ENCODE results near the gene DCPS.
"Not testable (repeated sequence)": the region's sequence is repeated elsewhere in the genome, so short reads cannot be mapped to it uniquely, and the experiment has no call there.

DCPS gene

GRCh38 chr11:126288237-126288636 is 15.6 kb upstream of the DCPS start:
- DNase-seq (ENCODE audit: low read depth): no peak

GRCh38 chr11:126290887-126291286 is 13.0 kb upstream of the DCPS start:
- DNase-seq (ENCODE audit: low read depth): no peak

GRCh38 chr11:126293726-126294125 is 10.1 kb upstream of the DCPS start:
- DNase-seq (ENCODE audit: low read depth): no peak

- DNase-seq (ENCODE audit: low read depth): no peak
These were observed 6.9 kb upstream of the DCPS start for GRCh38 chr11:126297004-126297403.

- DNase-seq (ENCODE audit: low read depth): no peak
These were observed 706 bp downstream of the DCPS start for GRCh38 chr11:126304457-126305075.

GRCh38 chr11:126305699-126306098 is 1.8 kb downstream of the DCPS start:
- DNase-seq (ENCODE audit: low read depth): no peak

GRCh38 chr11:126307706-126308105 is 3.8 kb downstream of the DCPS start:
- DNase-seq (ENCODE audit: low read depth): no peak

GRCh38 chr11:126308271-126308671 is 4.4 kb downstream of the DCPS start:
- no peak for DNase-seq (ENCODE audit: low read depth)

- DNase-seq (ENCODE audit: low read depth): not testable (repeated sequence)
These were observed 4.9 kb downstream of the DCPS start for GRCh38 chr11:126308771-126309170.

GRCh38 chr11:126310200-126310991 is 6.5 kb downstream of the DCPS start:
- DNase-seq (ENCODE audit: low read depth): peak; percentile 32

GRCh38 chr11:126310992-126311310 is 7.1 kb downstream of the DCPS start:
- no peak for DNase-seq (ENCODE audit: low read depth)

GRCh38 chr11:126311401-126312291 is 7.8 kb downstream of the DCPS start:
- no peak for DNase-seq (ENCODE audit: low read depth)

- no peak for DNase-seq (ENCODE audit: low read depth)
These were observed 9.1 kb downstream of the DCPS start for GRCh38 chr11:126312961-126313360.

- DNase-seq (ENCODE audit: low read depth): no peak
These were observed 10.0 kb downstream of the DCPS start for GRCh38 chr11:126313826-126314225.

GRCh38 chr11:126317432-126317755 is 13.5 kb downstream of the DCPS start:
- no peak for DNase-seq (ENCODE audit: low read depth)

GRCh38 chr11:126317756-126318573 is 14.1 kb downstream of the DCPS start:
- DNase-seq (ENCODE audit: low read depth): no peak

GRCh38 chr11:126318574-126319373 is 14.9 kb downstream of the DCPS start:
- DNase-seq (ENCODE audit: low read depth): no peak

- no peak for DNase-seq (ENCODE audit: low read depth)
These were observed 15.5 kb downstream of the DCPS start for GRCh38 chr11:126319374-126319740.

GRCh38 chr11:126322996-126323395 is 19.1 kb downstream of the DCPS start:
- DNase-seq (ENCODE audit: low read depth): no peak

GRCh38 chr11:126327281-126328000 is 23.6 kb downstream of the DCPS start:
- DNase-seq (ENCODE audit: low read depth): no peak

- no peak for DNase-seq (ENCODE audit: low read depth)
These were observed 24.1 kb downstream of the DCPS start for GRCh38 chr11:126328001-126328390.

Data from stimulated activated CD8-positive, alpha-beta memory T cell treated with anti-CD3 and anti-CD28 coated beads, Interleukin-15, amount 100 ng/mL, for 1 hour (primary cell).